A673 (cell line): ENCODE measurements around the gene MRPL52. TPM values are rescaled to one million over a fixed set of nuclear protein-coding genes. Genes with fewer than 3 reads are reported as not detected.
"Not testable (repeated sequence)": the region's sequence is repeated elsewhere in the genome, so short reads cannot be mapped to it uniquely, and the experiment has no call there.

Experiments
- BruUV-seq: library from RNA; stranded (reverse); fragments of 400-500 nt; replicated peaks from 2 replicates; lab custom pipeline; 2021; lab: Mats Ljungman, UMichigan
- CTCF ChIA-PET: fragments of 300-600 bp; sonication (Branson Sonifier 250); formaldehyde crosslinking; loops from one replicate; lab custom pipeline; 2022; ENCODE audit warnings: antibody characterized with exemption; lab: Charles Lee
- POLR2A ChIA-PET: fragments of 300-600 bp; sonication (Branson Sonifier 250); formaldehyde crosslinking; loops from one replicate; lab custom pipeline; 2022; ENCODE audit warnings: antibody characterized with exemption; ENCODE audit not compliant: low non-redundant PET; lab: Charles Lee
- DNase-seq: peaks from one replicate; pipeline ENCODE4 v3.0.0-alpha.2; 2015; ENCODE audit warnings: low spot score
- H3K27ac ChIP-seq: fragments of 200-600 bp; sonication (generic); 2 replicates; pipeline ENCODE4 v1.5.1; 2016; ENCODE audit warnings: mixed run types, low read depth, mild to moderate bottlenecking, mixed read lengths, antibody characterized with exemption, low read length; ENCODE audit not compliant: poor library complexity, severe bottlenecking
- H3K27me3 ChIP-seq: fragments of 200-600 bp; sonication (generic); replicated peaks from 2 replicates; pipeline ENCODE4 v1.6.1; 2017; ENCODE audit warnings: mixed run types, low read depth, mild to moderate bottlenecking, mixed read lengths, antibody characterized with exemption, low read length; ENCODE audit not compliant: insufficient read depth, poor library complexity
- H3K36me3 ChIP-seq: fragments of 200-600 bp; sonication (generic); 2 replicates; pipeline ENCODE4 v1.6.1; 2016; ENCODE audit warnings: mixed run types, mild to moderate bottlenecking, mixed read lengths, antibody characterized with exemption, low read length; ENCODE audit not compliant: insufficient read depth, poor library complexity, severe bottlenecking
- H3K4me1 ChIP-seq: fragments of 200-600 bp; sonication (generic); 2 replicates; pipeline ENCODE4 v1.6.1; 2017; ENCODE audit warnings: mixed run types, mild to moderate bottlenecking, mixed read lengths, antibody characterized with exemption, low read length; ENCODE audit not compliant: insufficient read depth, poor library complexity, severe bottlenecking
- H3K4me3 ChIP-seq: fragments of 200-600 bp; sonication (generic); 2 replicates; pipeline ENCODE4 v1.5.1; 2016; ENCODE audit warnings: low read depth, mixed run types, mild to moderate bottlenecking, mixed read lengths, low read length; ENCODE audit not compliant: poor library complexity, severe bottlenecking
- H3K9me3 ChIP-seq: fragments of 200-600 bp; sonication (generic); 2 replicates; pipeline ENCODE4 v1.6.1; 2016; ENCODE audit warnings: mixed run types, low read depth, mild to moderate bottlenecking, mixed read lengths, antibody characterized with exemption, low read length; ENCODE audit not compliant: poor library complexity, severe bottlenecking
- EZH2 ChIP-seq: fragments of 200-600 bp; sonication (generic); IDR thresholded peaks from 2 replicates; pipeline ENCODE4 v1.6.1; 2017; ENCODE audit warnings: borderline replicate concordance, low read depth, mild to moderate bottlenecking, mixed read lengths, antibody characterized with exemption, low read length; ENCODE audit not compliant: poor library complexity, severe bottlenecking
- intact Hi-C: fragments of 100-400 bp; cut with micrococcal nuclease; formaldehyde crosslinking; loops from one replicate; pipeline ENCODE4 v1.10.0; 2022; ENCODE audit not compliant: unreplicated experiment
- total RNA-seq: library from RNA; stranded (reverse); gene quantifications from 2 replicates; pipeline ENCODE4 v1.2.3, GENCODE V29; 2021
- TF ChIP-seq, protein P1 (sequence below): fragments of 300-800, 200-600 bp; sonication (generic); conservative IDR thresholded peaks from 2 replicates; pipeline ENCODE4 v1.5.1; 2017; ENCODE audit warnings: low read depth, mild to moderate bottlenecking, antibody characterized with exemption, low read length, moderate library complexity, mixed read lengths

Gene MRPL52
- total RNA-seq, 1 experiment from 2014 or later = 187 TPM

DNA sequence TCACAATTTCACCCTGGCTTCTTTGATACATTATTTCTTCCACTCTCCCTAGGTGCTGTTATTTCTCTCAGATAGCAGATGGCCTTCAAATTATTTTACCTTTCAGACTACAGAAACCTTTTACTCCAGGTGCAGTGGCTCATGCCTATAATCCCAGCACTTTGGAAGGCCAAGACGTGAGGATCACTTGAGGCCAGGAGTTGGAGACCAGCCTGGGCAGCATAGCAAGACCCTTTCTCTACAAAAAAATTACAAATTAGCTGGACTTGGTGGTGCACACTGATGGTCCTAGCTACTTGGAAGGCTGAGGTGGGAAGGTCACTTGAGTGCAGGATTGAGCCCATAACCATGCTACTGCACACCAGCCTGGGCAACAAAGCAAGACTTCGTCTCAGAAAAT lies 37.5 kb upstream of the MRPL52 start:
- intact Hi-C loops = no loop called here
- POLR2A ChIA-PET = no interaction called here
- no peak for DNase-seq
- no peaks in the 10 kb centered on the region for H3K9me3 ChIP-seq
- no TSS peak for BruUV-seq
- no peaks in the 10 kb centered on the region for H3K4me1 ChIP-seq
- H3K27ac ChIP-seq = no peak overlapping the region
- CTCF ChIA-PET = no interaction called here
- no peaks in the 10 kb centered on the region for H3K36me3 ChIP-seq
- no peak overlapping the region for H3K4me3 ChIP-seq
- no peak for TF ChIP-seq EZH2
- TF ChIP-seq, protein P1, sequence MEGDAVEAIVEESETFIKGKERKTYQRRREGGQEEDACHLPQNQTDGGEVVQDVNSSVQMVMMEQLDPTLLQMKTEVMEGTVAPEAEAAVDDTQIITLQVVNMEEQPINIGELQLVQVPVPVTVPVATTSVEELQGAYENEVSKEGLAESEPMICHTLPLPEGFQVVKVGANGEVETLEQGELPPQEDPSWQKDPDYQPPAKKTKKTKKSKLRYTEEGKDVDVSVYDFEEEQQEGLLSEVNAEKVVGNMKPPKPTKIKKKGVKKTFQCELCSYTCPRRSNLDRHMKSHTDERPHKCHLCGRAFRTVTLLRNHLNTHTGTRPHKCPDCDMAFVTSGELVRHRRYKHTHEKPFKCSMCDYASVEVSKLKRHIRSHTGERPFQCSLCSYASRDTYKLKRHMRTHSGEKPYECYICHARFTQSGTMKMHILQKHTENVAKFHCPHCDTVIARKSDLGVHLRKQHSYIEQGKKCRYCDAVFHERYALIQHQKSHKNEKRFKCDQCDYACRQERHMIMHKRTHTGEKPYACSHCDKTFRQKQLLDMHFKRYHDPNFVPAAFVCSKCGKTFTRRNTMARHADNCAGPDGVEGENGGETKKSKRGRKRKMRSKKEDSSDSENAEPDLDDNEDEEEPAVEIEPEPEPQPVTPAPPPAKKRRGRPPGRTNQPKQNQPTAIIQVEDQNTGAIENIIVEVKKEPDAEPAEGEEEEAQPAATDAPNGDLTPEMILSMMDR = no peak
- H3K27me3 ChIP-seq = no peaks in the 10 kb centered on the region

DNA sequence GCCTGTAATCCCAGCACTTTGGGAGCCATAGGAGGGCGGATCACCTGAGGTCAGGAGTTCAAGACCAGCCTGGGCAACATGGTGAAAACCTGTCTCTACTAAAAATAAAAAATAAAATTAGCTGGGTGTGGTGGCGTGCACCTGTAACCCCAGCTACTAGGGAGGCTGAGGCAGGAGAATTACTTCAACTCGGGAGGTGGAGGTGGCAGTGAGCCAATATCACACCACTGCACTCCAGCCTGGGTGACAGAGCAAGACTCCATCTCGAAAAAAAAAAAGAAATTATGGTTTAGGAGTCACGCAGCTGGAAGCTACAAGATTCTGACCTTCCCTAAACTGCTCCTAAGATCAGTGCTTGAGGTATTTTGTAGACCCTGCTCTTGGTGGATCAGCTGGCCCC lies 36.1 kb upstream of the MRPL52 start:
- CTCF ChIA-PET = interaction anchor here (0.6 kb wide), 1 partner anchor 10 kb away, joined by 4 read pairs; no protein-coding TSS in a partner anchor

DNA sequence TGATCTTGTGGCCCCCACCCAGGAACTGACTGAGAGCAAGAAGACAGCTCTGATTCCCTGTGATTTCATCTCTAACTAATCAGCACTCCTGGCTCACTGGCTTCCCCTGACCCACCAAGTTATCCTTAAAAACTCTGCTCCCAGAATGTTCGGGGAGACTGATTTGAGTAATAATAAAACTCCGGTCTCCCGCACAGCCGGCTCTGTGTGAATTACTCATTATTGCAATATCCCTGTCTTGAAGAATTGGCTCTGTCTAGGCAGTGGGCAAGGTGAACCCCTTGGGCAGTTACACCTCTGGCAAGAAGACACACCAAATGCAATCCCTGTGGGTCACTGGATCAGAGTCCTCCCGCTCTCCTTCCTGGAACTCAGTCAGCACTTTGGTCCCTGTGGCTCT lies 35.7 kb upstream of the MRPL52 start:
- Histone ChIP-seq H3K4me1 (no peaks in the 10 kb centered on the region), H3K9me3 (no peaks in the 10 kb centered on the region), H3K27me3 (no peaks in the 10 kb centered on the region), H3K27ac (no peak overlapping the region), H3K36me3 (no peaks in the 10 kb centered on the region), H3K4me3 (no peak overlapping the region)
- intact Hi-C loops = no loop called here
- DNase-seq = no peak
- BruUV-seq = no TSS peak
- ChIA-PET CTCF (no interaction called here), POLR2A (no interaction called here)
- TF ChIP-seq, protein P1 = no peak
- no peak for TF ChIP-seq EZH2

More for the DNA sequence above, 36.1 kb upstream of the MRPL52 start:
- H3K4me1 ChIP-seq, DNase-seq, H3K4me3 ChIP-seq, H3K36me3 ChIP-seq, H3K27me3 ChIP-seq, BruUV-seq, H3K9me3 ChIP-seq, intact Hi-C loops, H3K27ac ChIP-seq: not testable (repeated sequence)
- POLR2A ChIA-PET = interaction anchor here (0.6 kb wide), 1 partner anchor 78 kb away, joined by 3 read pairs; the partner anchor contains the start of gene LRP10

DNA sequence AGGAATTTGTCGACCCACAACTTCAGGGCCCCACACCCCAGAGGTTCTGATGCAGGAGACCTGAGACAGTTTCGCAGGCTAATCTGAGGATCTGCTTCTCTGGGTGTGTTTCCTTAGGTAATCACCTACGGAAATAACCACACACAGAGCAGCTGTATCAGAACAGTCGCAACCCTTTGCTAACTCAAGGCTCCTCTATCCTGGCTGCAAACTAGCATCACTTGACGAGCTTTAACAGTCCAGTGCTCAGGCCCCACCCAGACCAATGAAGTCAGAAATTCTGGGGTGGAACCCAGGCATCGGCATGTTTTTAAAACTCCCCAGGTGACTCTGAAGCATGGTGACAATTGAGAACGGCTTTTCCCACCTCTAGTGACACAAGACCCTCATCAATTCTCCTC lies 35.1 kb upstream of the MRPL52 start:
- Histone ChIP-seq H3K4me1 (no peaks in the 10 kb centered on the region), H3K36me3 (no peaks in the 10 kb centered on the region), H3K4me3 (no peak overlapping the region), H3K27me3 (no peaks in the 10 kb centered on the region), H3K9me3 (no peaks in the 10 kb centered on the region), H3K27ac (no peak overlapping the region)
- TF ChIP-seq, protein P1 = no peak
- TF ChIP-seq EZH2 = no peak
- POLR2A ChIA-PET = no interaction called here
- intact Hi-C loops = no loop called here
- no peak for DNase-seq
- CTCF ChIA-PET = interaction anchor here (0.7 kb wide), 1 partner anchor 57 kb away, joined by 4 read pairs; no protein-coding TSS in a partner anchor
- BruUV-seq = no TSS peak
